ENCODE measurements around the gene FBLN1. TPM values are rescaled to one million over a fixed set of nuclear protein-coding genes. Genes with fewer than 3 reads are reported as not detected.

Gene FBLN1
- total and polyA plus RNA-seq, 2 of the 8 experiments (the other 6 are each of a cell fraction or from before 2014, with no cell fraction given), result 159 to 168 TPM

- Histone ChIP-seq H2BK15ac (ENCODE audit: low read length) (no peak overlapping the region), H3K23me2 (ENCODE audit: low read depth, low read length) (no peaks in the 10 kb centered on the region), H4K8ac (ENCODE audit: extremely low read depth, insufficient read depth, low read length) (no peak overlapping the region), H2AK5ac (ENCODE audit: low read depth, low read length) (no peak overlapping the region), H3K4me1 (replicated peaks in 1 of 4; ENCODE audit: control insufficient read depth in 3 of 4, insufficient read depth in 4 of 4, low read length in 3 of 4) (no peaks in the 10 kb centered on the region), H4K5ac (ENCODE audit: insufficient read length, low read depth, low read length) (no peak overlapping the region), H3K79me2 (ENCODE audit: control insufficient read depth in 1 of 2, insufficient read depth in 2 of 2, low read length in 2 of 2) (no peaks in the 10 kb centered on the region), H3K4me2 (ENCODE audit: insufficient read depth in 1 of 2, low read depth in 2 of 2, low read length in 2 of 2) (no peak overlapping the region), H3K4ac (replicated peaks; ENCODE audit: insufficient read length, low read depth, low read length) (no peak overlapping the region), H3K27me3 (replicated peaks in 1 of 4; ENCODE audit: control insufficient read depth in 3 of 4, extremely low read depth in 1 of 4, insufficient read depth in 3 of 4, low read length in 3 of 4) (no peaks in the 10 kb centered on the region), H3K4me3 (ENCODE audit: extremely low read depth in 1 of 4, insufficient read depth in 2 of 4, low read depth in 3 of 4, low read length in 4 of 4) (no peak overlapping the region), H3K23ac (ENCODE audit: insufficient read length) (no peak overlapping the region), H4K20me1 (replicated peaks in 1 of 2; ENCODE audit: control insufficient read depth in 1 of 2, insufficient read depth in 2 of 2, low read length in 2 of 2) (peaks cover 3 to 10% of the 10 kb centered on the region in 2 experiments), H3K36me3 (ENCODE audit: control insufficient read depth in 2 of 4, insufficient read depth in 4 of 4, low read length in 3 of 4) (peaks cover 5 to 37% (median 29%) of the 10 kb centered on the region in 4 experiments; a peak in 6 of 8 replicates), H4K91ac (replicated peaks; ENCODE audit: insufficient read length, low read length) (no peak overlapping the region), H2BK12ac (ENCODE audit: low read depth, low read length) (no peak overlapping the region), H2BK5ac (ENCODE audit: low read depth, low read length) (no peak overlapping the region), H2BK20ac (ENCODE audit: low read length) (no peak overlapping the region), H3K9me3 (ENCODE audit: insufficient read depth in 2 of 2, low read depth in 1 of 2, low read length in 1 of 2) (no peaks in the 10 kb centered on the region), H3K14ac (ENCODE audit: insufficient read length) (no peak overlapping the region), H3K79me1 (ENCODE audit: low read depth, low read length) (peaks cover 5% of the 10 kb centered on the region; the same call in 1 of the 2 replicates), H3K27ac (ENCODE audit: low read depth, low read length) (no peak overlapping the region), H2BK120ac (replicated peaks; ENCODE audit: low read depth, low read length) (no peak overlapping the region), H3K56ac (replicated peaks; ENCODE audit: insufficient read length, low read depth, low read length) (no peak overlapping the region), H3K9ac (replicated peaks in 1 of 4; ENCODE audit: extremely low read depth in 1 of 4, low read depth in 3 of 4, low read length in 3 of 4) (no peak overlapping the region), H3K18ac (ENCODE audit: extremely low read depth, low read length) (no peak overlapping the region), H2AFZ (ENCODE audit: low read length) (no peak overlapping the region)
- FAIRE-seq, result no peak
- ChIA-PET POLR2A (ENCODE audit: partially characterized antibody) (no interaction called here), CTCF (ENCODE audit: partially characterized antibody) (interaction anchor here (0.8 to 2.5 kb wide), 2 partner anchors 12 to 23 kb away, joined by 5 to 9 read pairs; no protein-coding TSS in a partner anchor)
- no peak for DNase-seq (ENCODE audit: low read depth in 1 of 2, low spot score in 2 of 2)
- 95% methylated on average over 8 of the region's 8 CpGs; no CpG with 5 or more reads in 1 of the 2 experiments for WGBS, 2 experiments (ENCODE audit: extremely low coverage in 1 of 2, insufficient coverage in 1 of 2, insufficient read length in 1 of 2, insufficient replicate concordance in 2 of 2, low coverage in 1 of 2, low lambda C conversion rate in 2 of 2, missing lambda C conversion rate in 1 of 2)
- no peak for TF ChIP-seq TCF12 (IDR thresholded peaks at IDR 0.05; ENCODE audit: low read depth, low read length)
- no peak for TF ChIP-seq CTCF (IDR thresholded peaks at IDR 0.05; ENCODE audit: control extremely low read depth in 1 of 3, insufficient read depth in 1 of 3, low read depth in 1 of 3, low read length in 3 of 3)
- TF ChIP-seq CHD2 (IDR thresholded peaks at IDR 0.05; ENCODE audit: low read length), result no peak
- no peak for TF ChIP-seq FOSL1 (IDR thresholded peaks at IDR 0.05; ENCODE audit: insufficient read depth, low read depth, low read length)
- TF ChIP-seq SUZ12 (IDR thresholded peaks at IDR 0.05; ENCODE audit: low read length), result no peak
- no peak for TF ChIP-seq CBX5 (IDR thresholded peaks at IDR 0.05; ENCODE audit: low read depth, low read length)
Observed at GRCh38 chr22:45526281-45526680, 23.6 kb downstream of the FBLN1 start.

Measured in H1 (cell line).